Left colon (tissue), 2 donors: ENCODE data around the gene TOB1. TPM values are rescaled to one million over a fixed set of nuclear protein-coding genes. Genes with fewer than 3 reads are reported as not detected.
A peak's percentile ranks its signal among the peaks of the same experiment; 100 is the strongest.
"Not testable (repeated sequence)": the region's sequence is repeated elsewhere in the genome, so short reads cannot be mapped to it uniquely, and the experiment has no call there.

ENCODE experiments used
- ATAC-seq: fragments of 200-7000 bp; cut with Tn5 transposase; one replicate; pipeline ENCODE4 v1.9.1; 2020; ENCODE audit warnings: mild to moderate bottlenecking, moderate library complexity
- DNase-seq, 2 donors: peaks; one replicate each; pipeline ENCODE4 v3.0.0-alpha.2; 2020
- intact Hi-C, 2 donors: fragments of 100-400 bp; cut with DNase I in 1 of 2; cut with micrococcal nuclease in 1 of 2; formaldehyde crosslinking; loops; one replicate each; pipeline versions ENCODE4 v1.11.2 to v1.14.0; 2022; cut with DNase I, micrococcal nuclease
- total RNA-seq, 2 donors: library from RNA; stranded (reverse); fragmentation: NEBNext Ultra II Directional; extraction: Animal tissue kit (Norgen Biotek cat#: 25700); gene quantifications; one replicate each; pipeline ENCODE4 v1.2.1, GENCODE V29; 2021
- donor health status: DM: no; HTN: no; CAD: no.
- donor health status: DM: yes; HTN: yes; CAD: no.

Gene TOB1
- total RNA-seq, 2 donors from 2014 or later, result 138 to 175 TPM

DNA sequence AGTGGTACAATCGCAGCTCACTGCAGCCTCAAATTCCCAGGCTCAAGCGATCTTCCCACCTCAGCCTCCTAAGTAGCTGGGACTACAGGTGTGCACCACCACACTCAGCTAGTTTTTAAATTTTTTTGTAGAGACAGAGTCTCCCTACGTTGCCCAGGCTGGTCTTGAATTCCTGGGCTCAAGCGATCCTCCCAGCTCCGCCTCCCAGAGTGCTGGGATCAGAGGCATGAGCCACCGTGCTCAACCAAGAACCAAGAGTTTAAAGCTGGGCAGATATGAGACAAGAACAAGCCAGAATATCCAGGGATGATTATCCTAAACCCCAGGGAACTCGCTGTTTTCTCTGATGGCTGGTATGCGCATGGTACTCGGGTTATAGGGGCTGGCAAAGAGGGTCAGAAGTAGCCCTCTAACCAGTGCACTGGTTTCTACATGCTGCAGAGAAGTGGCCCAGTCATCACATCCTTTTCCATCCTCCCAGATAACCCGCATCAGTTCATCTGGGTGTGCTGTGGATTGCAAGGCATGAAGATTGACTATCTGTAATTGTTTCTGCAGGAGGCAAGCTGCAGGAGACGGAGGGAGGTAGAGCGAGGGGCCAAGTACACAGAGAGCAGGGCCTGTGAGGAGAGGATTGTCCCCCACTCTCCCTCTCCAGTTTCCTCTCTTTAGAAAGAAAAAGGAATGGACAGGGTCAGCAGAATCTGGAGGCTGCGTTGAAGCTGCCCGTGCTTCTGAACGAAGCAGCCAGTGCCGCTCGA lies 33.6 kb upstream of the TOB1 start:
- DNase-seq, result no peak
- no peak for ATAC-seq
- intact Hi-C loops, result no loop called here

DNA sequence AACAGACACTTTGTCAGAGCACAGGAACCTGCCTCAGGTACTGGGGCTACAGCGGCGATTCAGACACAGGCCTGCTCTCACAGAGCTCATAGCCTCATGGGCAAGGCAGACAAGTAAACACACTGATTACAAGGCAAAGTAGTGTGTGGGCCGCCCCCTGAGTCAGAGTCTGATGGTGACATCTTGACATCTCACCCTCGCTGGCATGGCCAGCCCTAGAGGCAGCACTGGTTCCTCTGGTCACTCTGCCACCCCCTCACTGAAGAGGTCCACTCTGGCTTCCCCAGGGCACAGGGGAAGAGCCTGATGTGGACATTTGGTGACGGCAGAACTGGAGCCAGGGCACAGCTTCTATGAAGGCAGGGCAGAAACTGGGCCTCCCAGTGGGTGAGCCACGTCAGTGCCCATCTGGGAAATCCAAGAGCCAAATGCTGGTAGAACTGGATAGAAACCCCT lies 32.9 kb upstream of the TOB1 start:
- ATAC-seq (no peak), DNase-seq (peak in 1 of 2 donors; percentile 14)
- intact Hi-C loops, result no loop called here

DNA sequence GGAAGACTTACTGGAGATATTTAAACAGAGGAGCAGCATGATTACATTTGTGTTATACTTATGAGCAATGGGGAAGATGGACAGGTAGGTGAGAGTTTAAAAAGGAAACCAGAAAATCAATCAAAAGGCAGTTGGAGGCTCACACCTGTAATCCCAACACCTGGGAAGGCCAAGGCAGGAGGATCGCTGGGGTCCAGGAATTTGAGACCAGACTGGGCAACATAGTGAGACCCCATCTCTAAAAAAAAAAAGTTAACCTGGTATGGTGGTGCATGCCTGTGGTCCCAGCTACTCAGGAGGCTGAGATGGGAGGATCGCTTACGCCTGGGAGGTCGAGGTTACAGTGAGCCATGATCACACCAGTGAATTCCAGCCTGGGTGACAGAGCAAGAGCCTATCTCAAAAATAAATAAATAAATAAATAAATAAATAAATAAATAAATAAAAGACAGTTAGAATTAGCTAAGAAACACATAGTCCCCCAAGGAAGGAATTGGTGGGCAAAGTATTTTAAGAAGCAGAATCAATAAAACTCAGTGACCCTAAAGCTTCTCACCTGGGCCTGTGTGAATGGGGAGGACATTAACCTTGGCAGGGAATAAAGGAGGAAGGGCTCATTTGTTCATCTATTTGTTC lies 32.3 kb upstream of the TOB1 start:
- DNase-seq (peak in 1 of 2 donors; percentile 16), ATAC-seq (no peak)
- intact Hi-C loops, result no loop called here

DNA sequence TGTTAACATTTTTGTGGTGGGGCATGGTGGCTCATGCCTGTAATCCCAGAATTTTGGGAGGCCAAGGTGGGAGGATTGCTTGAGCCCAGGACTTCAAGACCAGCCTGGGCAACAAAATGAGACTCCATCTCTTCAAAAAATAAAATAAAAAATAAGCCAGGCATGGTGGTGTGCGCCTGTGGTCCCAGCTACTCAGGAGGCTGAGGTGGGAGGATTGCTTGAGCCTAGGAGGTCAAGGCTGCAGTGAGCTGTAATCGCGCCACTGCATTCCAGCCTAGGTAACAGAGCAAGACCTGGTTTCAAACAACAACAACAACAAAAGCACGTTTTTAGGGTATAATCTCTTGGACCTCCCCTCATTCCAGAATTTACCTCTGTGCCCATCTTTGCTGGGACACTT lies 28.4 kb upstream of the TOB1 start:
- intact Hi-C loops, ATAC-seq, DNase-seq: not testable (repeated sequence)

DNA sequence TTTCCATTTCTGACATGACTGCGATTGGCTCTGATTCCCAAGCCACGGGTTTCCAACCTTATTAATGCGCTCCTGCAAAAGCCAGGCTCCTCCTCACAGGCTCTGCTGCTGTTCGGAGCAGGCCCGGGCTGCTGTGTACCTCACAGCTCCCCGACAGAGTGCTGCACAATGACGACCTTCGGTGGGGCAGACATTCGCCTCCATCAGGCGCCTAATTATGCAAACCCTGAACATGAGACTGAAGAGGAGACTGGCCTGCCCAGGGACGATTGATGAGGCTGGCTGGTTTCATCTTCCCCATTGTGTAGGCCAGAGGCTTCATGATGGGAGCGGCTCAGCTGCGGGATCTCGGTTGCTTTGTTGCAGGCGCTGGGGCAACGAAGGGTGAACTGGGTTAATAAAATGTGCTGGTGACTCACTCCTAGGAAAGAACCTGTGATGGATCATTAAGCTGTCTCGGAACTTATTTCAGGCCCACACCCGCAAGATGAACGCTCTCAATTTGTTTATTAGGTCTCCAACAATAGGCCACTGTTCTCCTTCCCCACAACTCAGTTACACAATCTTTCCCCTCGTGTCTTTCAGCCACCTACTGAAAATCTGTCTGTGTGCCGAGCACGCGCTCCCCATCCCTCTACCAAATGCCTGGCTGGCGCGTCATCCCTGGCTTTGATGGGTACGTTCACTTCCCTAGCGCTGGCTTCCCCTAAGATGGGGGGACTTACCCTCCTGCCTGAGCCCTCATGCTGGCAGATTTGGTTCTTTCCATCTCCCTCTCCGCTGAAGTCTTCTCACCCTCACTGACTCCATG lies 27.2 kb upstream of the TOB1 start:
- DNase-seq, result peak; percentile 32 to 51
- intact Hi-C loops, result no loop called here
- ATAC-seq, result peak; percentile 67

DNA sequence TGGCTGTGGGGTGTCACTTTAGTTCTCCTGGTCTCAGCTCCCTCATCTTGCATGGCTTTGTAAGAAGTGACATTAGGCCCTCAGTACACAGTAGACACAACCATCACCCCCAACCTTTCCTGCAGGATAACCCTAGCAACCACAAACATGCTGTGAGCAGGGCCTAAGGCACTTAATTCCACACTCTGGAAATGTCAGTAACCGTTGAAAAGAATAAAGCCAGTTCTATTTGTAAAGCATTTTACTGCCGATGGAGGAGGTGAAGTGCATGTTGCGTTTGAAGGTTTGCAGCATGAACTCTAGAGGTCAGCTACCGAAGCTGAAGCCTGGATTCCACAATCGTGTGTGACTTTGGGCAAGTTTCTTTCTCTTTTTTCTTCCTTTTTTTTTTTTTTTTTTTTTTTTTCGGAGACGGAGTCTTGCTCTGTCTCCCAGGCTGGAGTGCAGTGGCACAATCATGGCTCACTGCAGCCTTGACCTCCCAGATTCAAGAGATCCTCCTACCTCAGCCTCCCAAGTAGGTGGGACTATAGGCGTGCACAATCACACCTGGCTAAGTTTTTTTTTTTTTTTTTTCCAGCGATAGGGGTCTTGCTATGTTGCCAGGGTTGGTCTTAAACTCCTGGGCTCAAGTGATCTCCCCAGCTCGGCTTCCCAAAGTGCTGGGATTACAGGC lies 26.1 kb upstream of the TOB1 start:
- no peak for ATAC-seq
- DNase-seq, result no peak
- intact Hi-C loops, result no loop called here

DNA sequence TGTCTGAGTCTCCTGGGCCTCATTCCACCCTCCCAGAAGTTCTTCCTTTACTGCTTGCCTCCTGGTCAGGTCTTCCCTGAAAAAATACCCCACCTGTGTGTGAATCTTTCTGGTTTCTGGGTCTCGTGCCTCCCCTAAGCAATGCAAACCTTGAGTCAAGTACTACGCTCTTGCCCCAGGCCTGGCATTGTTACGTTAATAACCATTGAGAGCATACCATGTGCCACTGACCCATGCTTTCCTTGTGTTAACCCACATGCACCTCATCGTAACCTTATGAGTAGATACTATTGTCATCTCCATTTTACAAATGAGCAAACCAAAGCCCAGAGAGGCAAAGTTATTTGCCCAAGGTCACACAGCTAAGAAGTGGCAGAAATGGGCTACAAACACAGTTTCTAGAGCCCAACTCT lies 25.4 kb upstream of the TOB1 start:
- no peak for ATAC-seq
- intact Hi-C loops, result no loop called here
- no peak for DNase-seq

DNA sequence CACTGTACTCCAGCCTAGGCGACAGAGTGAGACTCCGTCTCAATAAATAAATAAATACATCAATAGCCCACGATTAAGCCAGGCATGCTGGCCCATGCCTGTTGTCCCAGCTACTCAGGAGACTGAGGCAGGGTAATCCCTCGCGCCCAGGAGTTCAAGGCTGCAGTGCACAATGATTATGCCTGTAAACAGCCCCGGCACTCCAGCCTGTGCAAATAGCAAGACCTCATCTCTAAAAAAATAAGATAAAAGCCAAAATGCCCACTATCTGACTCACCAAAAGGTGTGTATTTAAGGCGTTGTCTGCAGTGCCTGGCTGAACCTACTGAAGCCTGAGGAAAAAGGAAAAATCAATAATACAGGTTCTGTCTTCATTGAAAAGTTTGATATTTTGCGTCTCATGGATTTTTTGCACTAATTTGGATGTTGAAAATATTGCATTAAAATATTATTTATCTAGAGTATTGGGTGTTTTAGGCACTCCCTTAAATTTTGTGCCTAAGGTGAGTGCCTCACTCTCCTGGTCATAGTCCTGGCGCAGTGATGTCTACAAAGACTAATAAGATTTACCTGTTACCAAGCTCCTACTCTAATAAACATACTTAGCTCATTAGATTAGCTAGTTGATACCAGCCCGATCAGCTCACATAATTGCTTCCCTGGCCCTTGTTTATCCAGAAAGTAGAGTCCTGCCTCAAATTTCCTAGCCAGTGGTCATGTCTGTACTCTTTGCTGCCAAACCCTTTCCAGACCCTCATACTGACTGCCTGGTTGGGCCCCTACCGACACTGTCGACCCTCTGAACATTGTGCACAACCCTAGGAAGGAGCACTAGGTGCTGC lies 24.7 kb upstream of the TOB1 start:
- intact Hi-C loops, result no loop called here
- ATAC-seq (peak; percentile 33), DNase-seq (no peak)

DNA sequence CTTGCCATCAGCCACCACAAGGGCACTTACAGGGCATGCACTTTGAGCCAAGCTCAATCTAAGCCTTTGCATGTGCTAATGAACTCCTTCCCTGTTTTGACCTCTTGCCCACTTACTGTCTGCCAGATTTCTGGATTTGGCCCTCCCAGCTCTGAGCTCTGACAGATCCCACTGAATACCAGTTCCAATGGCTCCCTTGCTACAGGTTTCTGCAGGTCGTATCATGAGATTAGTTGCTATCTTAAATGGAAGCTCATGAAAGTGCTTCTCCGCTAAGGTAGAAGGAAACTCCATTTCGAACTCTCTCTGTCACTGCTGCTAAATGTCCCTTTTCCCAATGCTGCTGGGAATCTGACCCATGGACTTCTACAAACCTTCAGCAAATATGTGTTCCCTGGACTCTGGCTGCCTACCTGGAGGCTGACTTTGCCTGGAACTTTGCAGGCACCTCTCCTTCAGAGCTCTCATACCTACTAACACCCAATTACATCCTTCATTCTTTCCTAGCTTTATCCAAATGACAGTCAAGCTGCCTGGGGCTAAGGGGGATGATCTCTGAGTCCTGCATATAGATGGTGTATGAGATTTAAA lies 23.5 kb upstream of the TOB1 start:
- DNase-seq (no peak), ATAC-seq (peak; percentile 24)
- intact Hi-C loops, result no loop called here

DNA sequence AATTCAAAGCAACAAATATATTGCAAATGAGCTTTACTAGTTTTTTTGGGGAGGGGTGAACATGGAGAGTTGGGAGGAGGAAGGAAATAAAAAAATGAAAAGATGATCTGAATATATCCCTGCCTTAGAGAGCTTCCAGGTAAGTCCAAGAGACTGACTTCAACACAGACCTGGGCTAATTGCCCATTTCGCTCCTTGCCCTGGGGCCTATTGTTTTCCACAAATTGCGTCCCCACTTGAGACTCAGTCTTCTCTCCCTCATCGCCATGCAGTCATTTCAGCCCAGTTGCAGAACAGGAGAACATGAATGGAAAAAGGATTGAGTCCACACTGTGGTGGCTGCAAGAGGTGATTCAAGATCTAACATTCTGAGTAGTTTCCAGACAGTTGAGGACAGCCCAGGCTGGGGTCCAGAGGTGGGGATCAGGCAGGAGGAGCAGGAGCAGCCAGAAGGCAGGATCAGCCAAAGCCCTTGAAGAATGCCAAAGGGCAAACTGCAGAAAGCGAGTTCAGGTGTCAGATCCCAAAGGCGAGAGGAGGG lies 21.6 kb upstream of the TOB1 start:
- DNase-seq (no peak), ATAC-seq (no peak)
- intact Hi-C loops, result no loop called here

DNA sequence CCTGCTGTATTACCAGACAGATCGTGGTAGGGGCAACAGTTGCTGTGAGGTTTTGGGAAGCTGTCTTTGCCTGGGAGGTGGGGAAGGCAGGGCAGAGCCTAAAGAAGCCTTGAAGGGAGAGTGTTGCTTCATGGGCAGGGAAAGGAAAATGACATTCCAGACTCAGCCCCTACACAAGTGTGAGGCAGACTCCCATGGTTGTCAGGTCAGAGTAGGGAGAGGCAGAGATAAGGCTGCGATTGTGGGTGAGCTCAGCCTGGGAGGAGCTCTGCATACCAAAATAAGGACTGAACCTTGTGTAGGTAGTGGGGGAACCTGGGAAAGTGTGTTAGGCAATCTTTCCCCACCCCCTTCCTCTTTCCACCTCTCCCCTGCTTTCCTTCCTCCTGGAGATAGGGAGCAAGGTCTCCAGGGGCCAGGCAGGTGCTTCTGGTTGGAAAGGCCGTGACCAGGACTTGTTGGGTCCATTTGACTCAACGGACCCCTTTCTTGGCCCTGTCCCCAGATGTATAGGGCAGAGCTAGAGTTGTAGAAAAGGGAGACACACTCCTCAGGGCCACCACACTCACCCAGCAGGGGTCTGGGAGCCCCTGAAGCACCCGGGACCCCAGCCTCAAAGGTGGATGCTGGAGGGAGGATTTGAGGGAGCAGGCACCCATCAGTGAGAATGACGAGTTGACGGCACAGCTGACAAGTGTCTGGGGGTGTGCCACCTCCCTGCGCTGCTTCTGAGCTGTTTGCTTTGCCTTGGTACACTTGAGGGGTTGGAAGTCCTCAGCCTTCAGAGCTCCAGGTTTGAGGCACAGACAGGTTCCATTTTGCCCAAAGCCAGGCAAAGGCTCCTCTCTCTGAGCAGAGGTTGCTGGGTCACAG lies 18.5 kb upstream of the TOB1 start:
- DNase-seq (peak; percentile 38 to 64), ATAC-seq (peak; percentile 95)
- intact Hi-C loops, result no loop called here

DNA sequence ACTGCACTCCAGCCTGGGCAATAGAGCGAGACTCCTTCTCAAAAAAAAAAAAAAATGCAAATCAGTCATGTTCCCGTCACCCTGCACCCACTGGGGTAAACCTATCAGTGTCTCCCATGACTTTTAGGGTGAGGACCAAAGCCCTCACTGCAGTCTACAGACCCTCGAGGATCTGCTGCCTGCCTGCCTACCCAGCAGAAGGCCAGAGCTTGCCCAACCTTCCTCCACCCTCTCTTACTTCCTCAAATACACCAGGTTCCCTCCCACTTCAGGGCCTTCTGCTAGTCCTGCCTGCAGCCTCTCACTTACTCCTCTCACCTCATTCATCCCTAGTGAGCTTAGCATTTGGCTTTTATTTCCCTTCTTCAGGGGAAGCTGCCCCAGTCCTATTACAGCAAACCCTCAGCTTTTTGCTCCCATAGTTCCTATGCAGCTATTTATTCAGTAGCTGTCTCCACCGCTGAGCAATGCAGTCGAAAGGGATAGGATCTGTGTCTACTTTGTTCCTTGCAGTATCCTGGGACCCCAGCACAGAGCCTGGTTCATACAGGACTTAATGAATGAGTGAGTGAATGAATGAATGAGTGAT lies 17.8 kb upstream of the TOB1 start:
- ATAC-seq (peak; percentile 79), DNase-seq (peak; percentile 36 to 57)
- intact Hi-C loops, result no loop called here

DNA sequence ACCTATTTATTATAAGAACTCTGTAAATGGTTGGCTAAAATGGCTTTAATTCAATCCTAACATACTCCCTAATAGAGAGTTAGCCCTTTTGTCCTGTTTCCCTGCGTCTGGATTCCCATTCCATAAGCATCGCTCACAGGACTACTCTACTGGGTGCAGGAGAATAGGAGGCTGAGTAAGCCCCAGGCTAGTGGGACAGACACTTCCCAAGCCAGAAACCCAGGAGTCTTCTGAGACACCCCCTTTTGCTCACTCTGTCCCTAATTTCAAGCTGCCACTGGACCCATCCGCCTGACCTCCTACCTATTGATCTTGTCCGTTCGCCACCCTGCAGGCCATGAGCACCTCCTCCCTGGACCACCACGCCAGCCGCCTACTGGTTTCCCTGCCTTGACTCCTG lies 16.7 kb upstream of the TOB1 start:
- DNase-seq, result no peak
- intact Hi-C loops, result no loop called here
- ATAC-seq, result no peak

DNA sequence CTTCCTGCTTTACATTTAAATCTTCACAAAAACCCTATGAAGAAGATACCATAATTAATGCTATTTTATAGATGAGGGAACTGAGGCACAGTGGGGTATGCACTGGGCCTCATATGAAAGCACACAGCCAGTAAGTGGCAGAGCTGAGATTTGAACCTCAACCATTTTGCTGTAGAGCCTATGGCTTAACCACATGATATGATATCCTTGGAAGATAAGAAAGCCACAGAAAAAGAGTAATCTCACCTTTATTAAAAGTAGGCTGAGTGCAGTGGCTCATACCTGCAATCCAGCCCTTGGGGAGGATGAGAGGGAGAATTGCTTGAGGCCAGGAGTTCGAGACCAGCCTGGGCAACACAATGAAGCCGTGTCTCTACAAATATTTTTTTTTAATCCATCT lies 15.0 kb upstream of the TOB1 start:
- DNase-seq, result no peak

DNA sequence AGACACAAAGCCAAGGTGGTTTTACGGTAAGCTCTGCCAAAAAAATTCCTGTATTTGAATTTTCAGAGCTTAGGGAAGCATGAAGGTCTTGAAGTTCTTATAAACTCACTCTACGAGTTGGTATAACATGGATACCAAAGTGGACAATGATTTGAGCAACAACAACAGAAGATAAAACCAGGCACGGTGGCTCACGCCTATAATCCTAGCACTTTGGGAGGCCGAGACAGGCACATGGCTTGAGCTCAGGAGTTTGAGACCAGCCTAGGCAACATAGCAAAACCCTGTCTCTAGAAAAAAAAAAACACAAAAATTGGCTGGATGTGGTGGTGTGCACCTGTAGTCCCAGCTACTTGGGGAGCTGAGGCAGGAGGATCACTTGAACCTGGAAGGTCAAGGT lies 12.9 kb upstream of the TOB1 start:
- no peak for DNase-seq
- no peak for ATAC-seq
- intact Hi-C loops, result no loop called here

More for the DNA sequence above, 15.0 kb upstream of the TOB1 start:
- no peak for ATAC-seq
- intact Hi-C loops, result no loop called here

DNA sequence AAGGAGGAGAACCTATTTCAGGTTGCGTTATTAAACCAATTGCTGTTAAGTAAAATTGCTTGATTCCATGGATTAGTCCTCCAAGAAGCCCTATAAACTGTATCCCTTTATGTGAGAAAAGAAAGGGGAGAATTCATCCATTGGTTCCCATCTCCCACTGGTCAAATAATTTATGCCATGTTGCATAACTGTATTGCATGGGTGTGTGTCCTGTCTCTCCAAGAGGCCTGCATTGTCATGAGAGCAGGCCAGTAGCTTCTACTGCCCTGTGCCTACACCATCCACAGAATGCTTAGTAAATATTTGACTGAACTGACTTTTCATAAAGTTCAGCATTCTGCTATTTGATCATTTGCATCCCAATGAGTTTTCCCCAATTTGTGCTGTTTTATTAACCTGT lies 11.7 kb upstream of the TOB1 start:
- intact Hi-C loops, result no loop called here
- ATAC-seq (no peak), DNase-seq (no peak)
